Mesenteric fat pad (tissue), 1 donor: Measurements from ENCODE around the gene NPEPPS. TPM values are rescaled to one million over a fixed set of nuclear protein-coding genes. Genes with fewer than 3 reads are reported as not detected.
"Not testable (repeated sequence)": the region's sequence is repeated elsewhere in the genome, so short reads cannot be mapped to it uniquely, and the experiment has no call there.

Experiments
- DNase-seq: peaks from one replicate; pipeline ENCODE4 v3.0.0-alpha.2; 2020; ENCODE audit warnings: low spot score
- total RNA-seq: library from RNA; stranded (reverse); fragmentation: NEBNext Ultra II Directional; extraction: Animal tissue kit (Norgen Biotek cat#: 25700); gene quantifications from one replicate; pipeline ENCODE4 v1.2.1, GENCODE V29; 2021
- donor health status: DM: yes; HTN: yes; CAD: no.

The NPEPPS gene
- total RNA-seq, 1 donor from 2014 or later, result 106 TPM

- not testable (repeated sequence) for DNase-seq
Measured at GRCh38 chr17:47560517-47561043, 29.7 kb downstream of the NPEPPS start.

- DNase-seq, result not testable (repeated sequence)
Measured at GRCh38 chr17:47561698-47562405, 30.9 kb downstream of the NPEPPS start.

- DNase-seq, result not testable (repeated sequence)
Measured at GRCh38 chr17:47562406-47562705, 31.4 kb downstream of the NPEPPS start.

GRCh38 chr17:47567261-47567660 is 36.4 kb downstream of the NPEPPS start:
- DNase-seq, result not testable (repeated sequence)

DNA sequence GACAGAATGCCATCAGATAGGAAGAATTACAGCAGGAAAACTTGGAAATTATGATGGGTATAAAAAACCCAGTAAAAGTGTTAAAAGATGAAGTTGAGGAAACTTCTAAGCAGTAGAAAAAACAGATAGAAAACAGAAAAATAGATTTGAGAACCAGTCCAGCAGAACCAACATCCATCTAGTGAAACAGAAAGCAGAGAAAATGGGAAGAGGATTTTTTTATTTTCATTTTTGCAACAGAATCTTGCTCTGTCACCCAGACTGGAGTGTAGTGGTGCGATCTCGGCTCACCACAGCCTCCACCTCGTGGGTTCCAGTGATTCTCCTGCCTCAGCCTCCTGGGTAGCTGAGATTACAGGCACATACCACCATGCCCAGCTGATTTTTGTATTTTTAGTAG is 41.7 kb downstream of the NPEPPS start:
- not testable (repeated sequence) for DNase-seq

DNA sequence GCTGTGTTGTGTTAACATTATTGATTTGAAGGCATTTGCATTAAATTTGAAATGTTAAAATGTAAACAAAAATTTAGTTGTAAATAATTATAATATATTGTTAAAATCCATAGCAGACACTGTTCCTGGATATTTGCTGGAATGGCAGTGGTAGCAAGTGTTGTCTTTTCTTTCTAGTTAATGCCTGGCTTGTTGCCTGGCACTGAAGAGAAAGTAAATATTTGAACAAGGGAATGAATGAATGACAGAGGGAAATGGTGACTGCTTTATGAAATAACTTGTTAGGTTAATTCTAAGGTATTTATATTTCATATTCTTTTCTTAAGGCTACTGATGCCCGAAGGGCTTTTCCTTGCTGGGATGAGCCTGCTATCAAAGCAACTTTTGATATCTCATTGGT is 51.5 kb downstream of the NPEPPS start:
- DNase-seq, result not testable (repeated sequence)

DNA sequence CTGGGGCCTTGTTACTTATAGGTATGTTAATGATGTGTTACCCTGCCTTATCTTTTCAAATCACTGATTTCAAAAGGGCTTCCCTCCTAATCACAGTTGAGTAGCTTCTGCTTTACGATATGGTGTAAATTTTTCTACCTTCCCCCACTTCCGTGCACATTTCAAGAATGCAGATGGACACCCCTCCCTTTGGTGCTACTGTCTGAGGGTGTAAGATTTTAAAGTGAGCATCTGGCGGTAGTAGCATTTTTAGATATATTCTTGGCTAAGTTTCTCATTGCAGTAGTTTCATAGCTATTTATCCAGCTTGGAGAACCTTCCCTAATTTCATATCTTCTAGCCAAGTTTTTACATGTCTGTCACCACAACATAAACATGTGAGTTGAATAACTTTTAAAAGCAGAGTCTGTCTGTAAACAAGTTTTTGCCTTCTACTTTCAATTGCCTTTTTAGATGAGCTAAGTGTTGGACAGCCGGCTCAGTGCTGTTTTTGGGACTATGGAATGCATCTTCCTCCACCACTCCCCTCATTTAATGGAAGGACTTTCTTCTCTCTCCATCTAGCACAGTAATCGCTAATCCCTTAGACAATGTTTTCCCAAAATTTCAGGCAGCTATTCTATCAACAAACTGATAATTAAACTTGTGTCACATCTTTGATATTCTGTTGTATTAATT is 55.6 kb downstream of the NPEPPS start:
- DNase-seq, result not testable (repeated sequence)

DNA sequence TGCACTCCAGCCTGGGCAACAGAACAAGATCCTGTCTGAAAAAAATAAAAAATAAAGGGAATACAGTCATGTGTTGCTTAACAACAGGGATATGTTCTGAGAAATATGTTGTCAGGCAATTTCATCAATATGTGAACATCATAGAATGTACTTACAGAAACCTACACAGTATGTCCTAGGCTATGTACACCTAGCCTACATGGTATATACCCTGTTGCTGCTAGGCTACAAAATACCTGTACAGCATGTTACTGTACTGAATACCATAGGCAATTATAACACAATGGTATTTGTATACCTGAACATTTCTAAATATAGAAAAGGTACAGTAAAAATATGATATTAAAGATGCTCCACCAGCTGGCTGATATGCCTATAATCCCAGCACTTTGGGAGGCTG is 62.6 kb downstream of the NPEPPS start:
- not testable (repeated sequence) for DNase-seq

DNA sequence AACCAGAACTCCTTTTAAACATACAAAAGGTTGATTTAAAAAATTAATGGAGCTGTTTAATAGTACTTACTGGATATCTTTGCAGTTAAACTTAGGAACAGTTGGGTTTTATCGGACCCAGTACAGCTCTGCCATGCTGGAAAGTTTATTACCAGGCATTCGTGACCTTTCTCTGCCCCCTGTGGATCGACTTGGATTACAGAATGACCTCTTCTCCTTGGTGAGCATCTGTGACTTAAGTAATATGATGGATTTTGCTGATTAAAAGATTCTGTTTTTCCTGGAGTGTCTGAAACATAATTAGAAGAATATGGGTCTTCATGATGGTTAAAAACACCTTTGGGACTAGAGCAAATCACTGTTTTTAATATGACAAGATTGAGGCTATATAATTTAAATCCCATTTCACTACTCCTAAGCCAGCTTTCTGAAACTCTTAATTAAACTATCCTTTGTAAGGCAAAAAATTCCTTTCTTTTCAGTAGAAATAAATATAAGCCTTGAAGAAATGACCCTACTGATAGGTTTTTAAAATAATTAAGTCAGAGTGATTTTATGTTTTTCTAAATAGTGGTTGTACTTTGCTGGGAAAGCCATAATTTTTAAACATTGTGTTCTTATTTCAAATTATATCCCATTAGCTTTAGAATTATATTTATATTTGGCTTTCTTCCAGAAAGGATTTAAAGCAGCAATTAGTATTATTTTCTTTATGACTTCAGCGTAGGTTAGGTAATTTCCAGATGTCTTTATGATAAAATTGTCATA is 73.1 kb downstream of the NPEPPS start:
- no peak for DNase-seq

- no peak for DNase-seq
Measured at GRCh38 chr17:47604598-47604927, 73.7 kb downstream of the NPEPPS start.

GRCh38 chr17:47605011-47605410 is 74.1 kb downstream of the NPEPPS start:
- DNase-seq, result no peak

DNA sequence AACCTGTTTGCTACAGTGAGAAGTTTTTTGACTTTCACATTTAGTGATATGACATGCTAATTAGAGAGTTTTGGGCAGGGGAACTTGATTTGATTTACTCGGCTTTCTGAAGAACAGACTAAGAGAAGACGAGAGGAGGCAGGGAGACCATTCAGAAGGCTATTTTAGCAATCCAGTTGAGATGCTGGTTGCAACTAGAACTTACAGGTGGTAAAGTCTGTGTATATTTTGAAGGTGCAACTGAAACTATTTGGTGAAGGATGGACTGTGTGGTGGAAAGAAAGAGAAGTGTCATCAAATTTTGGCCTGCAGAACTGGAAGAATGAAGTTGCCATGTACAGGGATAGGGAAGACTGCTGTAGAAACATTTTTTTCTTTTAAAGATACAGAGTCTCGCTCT is 76.6 kb downstream of the NPEPPS start:
- no peak for DNase-seq

- no peak for DNase-seq
Measured at GRCh38 chr17:47611372-47612350, 80.8 kb downstream of the NPEPPS start.

DNA sequence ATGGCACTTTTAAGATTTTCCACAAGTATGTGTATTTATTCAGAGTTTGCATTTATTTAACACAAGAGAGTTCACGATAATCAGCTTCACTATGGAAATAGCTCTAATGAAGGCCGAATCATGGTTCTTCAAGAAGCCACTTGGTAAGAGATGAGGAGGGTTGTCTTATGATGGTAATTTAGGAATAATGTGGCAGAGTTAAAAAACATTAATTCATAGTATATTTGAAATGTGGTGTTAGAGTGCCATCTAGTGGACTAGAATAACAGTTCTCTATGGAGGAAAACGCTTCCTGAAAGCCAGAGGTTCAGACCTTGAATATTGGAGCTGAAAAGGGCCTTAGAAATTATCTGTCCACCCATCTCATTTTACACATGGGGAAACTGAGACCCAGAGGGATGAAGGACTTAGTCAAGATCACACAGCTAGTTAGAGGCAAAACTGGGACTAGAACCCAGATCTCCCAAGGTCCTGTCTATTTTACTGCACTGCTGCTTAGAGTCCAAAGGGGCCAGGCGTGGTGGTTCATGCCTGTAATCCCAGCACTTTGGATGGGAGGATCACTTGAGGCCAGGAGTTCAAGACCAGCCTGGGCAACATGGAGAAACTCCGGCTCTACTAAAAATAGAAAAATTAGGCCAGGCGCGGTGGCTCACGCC is 85.0 kb downstream of the NPEPPS start:
- no peak for DNase-seq

GRCh38 chr17:47618410-47618809 is 87.5 kb downstream of the NPEPPS start:
- DNase-seq, result no peak

GRCh38 chr17:47620503-47621245 is 89.8 kb downstream of the NPEPPS start:
- DNase-seq, result no peak

- no peak for DNase-seq
Measured at GRCh38 chr17:47621293-47622179, 90.6 kb downstream of the NPEPPS start.

DNA sequence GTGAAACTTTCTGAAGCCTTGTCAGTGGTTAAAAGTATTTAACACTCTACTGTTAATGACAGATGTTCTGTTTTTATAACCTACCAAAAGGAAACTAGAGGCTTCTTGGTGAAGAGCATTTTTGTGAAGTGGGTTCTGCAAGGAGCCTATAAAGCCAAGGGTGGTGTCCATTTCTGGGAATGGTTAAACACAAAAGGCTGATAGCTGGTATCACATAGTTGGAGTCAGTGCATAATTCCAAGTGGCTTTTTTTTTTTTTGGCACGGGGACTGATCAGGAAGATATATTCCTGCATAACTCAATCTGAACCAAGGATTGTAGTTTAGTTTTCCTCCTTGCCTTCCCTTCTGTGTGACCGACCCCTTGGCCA is 91.3 kb downstream of the NPEPPS start:
- DNase-seq, result no peak

GRCh38 chr17:47624727-47625068 is 93.8 kb downstream of the NPEPPS start:
- DNase-seq, result no peak
